Naive thymus-derived CD4-positive, alpha-beta T cell (primary cell): ENCODE measurements around the gene SLIT1. TPM values are rescaled to one million over a fixed set of nuclear protein-coding genes. Genes with fewer than 3 reads are reported as not detected.
A peak's percentile ranks its signal among the peaks of the same experiment; 100 is the strongest.
"Not testable (repeated sequence)": the region's sequence is repeated elsewhere in the genome, so short reads cannot be mapped to it uniquely, and the experiment has no call there.

Experiments
- ATAC-seq: fragments of 150-1000 bp; cut with Tn5 transposase; 2 replicates; pipeline ENCODE4 v1.10.0; 2021; ENCODE audit warnings: mild to moderate bottlenecking, moderate library complexity
- CTCF ChIA-PET: fragments of 350-600 bp; sonication (Branson Sonifier 250); formaldehyde crosslinking; loops from one replicate; lab custom pipeline; 2021; ENCODE audit warnings: antibody characterized with exemption; lab: Charles Lee
- POLR2A ChIA-PET: fragments of 350-600 bp; sonication (Branson Sonifier 250); formaldehyde crosslinking; loops from one replicate; lab custom pipeline; 2021; ENCODE audit warnings: antibody characterized with exemption, inconsistent platforms; lab: Charles Lee
- DNase-seq, 9 donors: peaks; one replicate each; pipeline versions ENCODE4 v3.0.0 to v3.0.0-alpha.2; 2020 to 2022; ENCODE audit warnings: mixed read lengths in 1 of 9
- H3K27ac ChIP-seq: one replicate; pipeline ENCODE4 v1.7.0; 2013; ENCODE audit warnings: mild to moderate bottlenecking, low read depth, low read length, moderate library complexity
- H3K27me3 ChIP-seq, 2 donors: one replicate each; pipeline ENCODE4 v1.7.0; 2013; ENCODE audit warnings: low read length in 2 of 2, mild to moderate bottlenecking in 2 of 2, moderate library complexity in 2 of 2; ENCODE audit not compliant: control insufficient read depth in 2 of 2, insufficient read depth in 2 of 2
- H3K36me3 ChIP-seq, 3 experiments: 1 replicate in 2 of 3; 2 replicates in 1 of 3; pipeline ENCODE4 v1.7.0; 2013; ENCODE audit warnings: low read length in 3 of 3, mild to moderate bottlenecking in 3 of 3, moderate library complexity in 1 of 3; ENCODE audit not compliant: insufficient read depth in 3 of 3, control insufficient read depth in 2 of 3
- H3K4me1 ChIP-seq, 2 donors: one replicate each; pipeline ENCODE4 v1.7.0; 2013; ENCODE audit warnings: low read length in 2 of 2, mild to moderate bottlenecking in 2 of 2, moderate library complexity in 1 of 2; ENCODE audit not compliant: control insufficient read depth in 2 of 2, insufficient read depth in 2 of 2
- H3K4me3 ChIP-seq: 2 replicates; pipeline ENCODE4 v1.7.0; 2013; ENCODE audit warnings: mild to moderate bottlenecking, low read length
- H3K9me3 ChIP-seq, 3 experiments: 1 replicate in 2 of 3; 2 replicates in 1 of 3; pipeline ENCODE4 v1.7.0; 2013; ENCODE audit warnings: low read length in 3 of 3; ENCODE audit not compliant: control insufficient read depth in 2 of 3
- H3K27ac Mint-ChIP-seq, 9 donors: one replicate each; pipeline ENCODE4 v1.8.0; 2020 to 2022; ENCODE audit warnings: mixed read lengths in 9 of 9, mild to moderate bottlenecking in 8 of 9, moderate library complexity in 5 of 9, inconsistent platforms in 2 of 9
- H3K27me3 Mint-ChIP-seq, 5 donors: one replicate each; pipeline ENCODE4 v1.8.0; 2021 to 2022; ENCODE audit warnings: mixed read lengths in 5 of 5, mild to moderate bottlenecking in 1 of 5
- H3K36me3 Mint-ChIP-seq, 5 donors: one replicate each; pipeline ENCODE4 v1.8.0; 2020 to 2022; ENCODE audit warnings: mixed read lengths in 5 of 5, mild to moderate bottlenecking in 3 of 5, inconsistent platforms in 1 of 5
- H3K4me1 Mint-ChIP-seq, 7 donors: one replicate each; pipeline ENCODE4 v1.8.0; 2020 to 2022; ENCODE audit warnings: mixed read lengths in 7 of 7, mild to moderate bottlenecking in 3 of 7, inconsistent platforms in 1 of 7
- H3K4me3 Mint-ChIP-seq, 10 donors: one replicate each; pipeline ENCODE4 v1.8.0; 2020 to 2022; ENCODE audit warnings: mild to moderate bottlenecking in 10 of 10, mixed read lengths in 10 of 10, moderate library complexity in 6 of 10, inconsistent platforms in 2 of 10
- H3K9me3 Mint-ChIP-seq, 11 donors: one replicate each; pipeline ENCODE4 v1.8.0; 2020 to 2022; ENCODE audit warnings: mixed read lengths in 11 of 11, mild to moderate bottlenecking in 4 of 11, inconsistent platforms in 1 of 11, moderate library complexity in 1 of 11
- intact Hi-C, 2 donors: fragments of 100-400 bp; cut with micrococcal nuclease; formaldehyde crosslinking; loops; one replicate each; pipeline ENCODE4 v1.15.1; 2023
- polyA plus RNA-seq, 2 donors: library from polyadenylated mRNA; unstranded; fragments of 300-500 nt; fragmentation: Illumina TruSeq; gene quantifications; one replicate each; pipeline ENCODE4 v1.2.3, GENCODE V29; 2021
- total RNA-seq, 6 experiments: library from RNA in 5 of 6; stranded (reverse) in 5 of 6; gene quantifications; 1 replicate in 5 of 6; 2 replicates in 1 of 6; pipeline ENCODE4 v1.2.3 and lab custom pipeline; 2021 to 2026

The SLIT1 gene
- total and polyA plus RNA-seq, 7 experiments from 2014 or later: 0.19 to 0.88 (median 0.44) TPM; not detected in 2

- Mint-ChIP-seq H3K9me3 (no peaks in the 10 kb centered on the region), H3K4me1 (no peaks in the 10 kb centered on the region), H3K36me3 (no peaks in the 10 kb centered on the region), H3K27me3 (peaks cover 25 to 54% (median 52%) of the 10 kb centered on the region in 5 donors), H3K4me3 (no peak overlapping the region), H3K27ac (no peak overlapping the region)
- no peaks in the 10 kb centered on the region for H3K27me3 ChIP-seq
- DNase-seq (no peak), ATAC-seq (no peak)
- intact Hi-C loops: no loop called here
- ChIA-PET CTCF (no interaction called here), POLR2A (no interaction called here)
- H3K27ac ChIP-seq: no peak overlapping the region
- H3K4me3 ChIP-seq: no peak overlapping the region
- no peaks in the 10 kb centered on the region for H3K4me1 ChIP-seq
- no peaks in the 10 kb centered on the region for H3K36me3 ChIP-seq
- no peaks in the 10 kb centered on the region for H3K9me3 ChIP-seq
These were observed 98.5 kb downstream of the SLIT1 start for GRCh38 chr10:97087296-97087695.

- no peak overlapping the region for H3K4me3 ChIP-seq
- Mint-ChIP-seq H3K27ac (no peak overlapping the region), H3K36me3 (no peaks in the 10 kb centered on the region), H3K4me1 (no peaks in the 10 kb centered on the region), H3K4me3 (no peak overlapping the region), H3K9me3 (no peaks in the 10 kb centered on the region), H3K27me3 (peaks cover 25 to 57% (median 55%) of the 10 kb centered on the region in 5 donors)
- H3K27ac ChIP-seq: no peak overlapping the region
- no peaks in the 10 kb centered on the region for H3K36me3 ChIP-seq
- CTCF ChIA-PET: interaction anchor here (0.6 kb wide), 1 partner anchor 104 kb away, joined by 3 read pairs; no protein-coding TSS in a partner anchor
- no peak for DNase-seq
- intact Hi-C loops: no loop called here
- no peak for ATAC-seq
- no peaks in the 10 kb centered on the region for H3K4me1 ChIP-seq
- no peaks in the 10 kb centered on the region for H3K9me3 ChIP-seq
- H3K27me3 ChIP-seq: no peaks in the 10 kb centered on the region
- POLR2A ChIA-PET: no interaction called here
These were observed 99.2 kb downstream of the SLIT1 start for GRCh38 chr10:97086530-97086929.

GRCh38 chr10:97083228-97083829 is 102.4 kb downstream of the SLIT1 start:
- H3K27me3 ChIP-seq: no peaks in the 10 kb centered on the region
- Mint-ChIP-seq H3K4me3 (no peak overlapping the region), H3K27me3 (peaks cover 11 to 57% (median 46%) of the 10 kb centered on the region in 5 donors), H3K36me3 (no peaks in the 10 kb centered on the region), H3K9me3 (peaks cover 0 to 2% (median 0%) of the 10 kb centered on the region in 11 donors), H3K27ac (no peak overlapping the region), H3K4me1 (no peaks in the 10 kb centered on the region)
- H3K4me1 ChIP-seq: no peaks in the 10 kb centered on the region
- H3K4me3 ChIP-seq: no peak overlapping the region
- intact Hi-C loops: no loop called here
- ChIA-PET POLR2A (no interaction called here), CTCF (no interaction called here)
- H3K9me3 ChIP-seq: no peaks in the 10 kb centered on the region
- no peak for ATAC-seq
- no peak overlapping the region for H3K27ac ChIP-seq
- DNase-seq: no peak
- H3K36me3 ChIP-seq: no peaks in the 10 kb centered on the region

GRCh38 chr10:97082575-97082974 is 103.2 kb downstream of the SLIT1 start:
- not testable (repeated sequence) for ATAC-seq, H3K27ac Mint-ChIP-seq
- CTCF ChIA-PET: interaction anchor here (2.6 kb wide), 1 partner anchor 10 kb away, joined by 12 read pairs; no protein-coding TSS in a partner anchor

GRCh38 chr10:97081621-97082235 is 104.0 kb downstream of the SLIT1 start:
- intact Hi-C loops: no loop called here
- POLR2A ChIA-PET: no interaction called here
- Mint-ChIP-seq H3K27ac (peak overlapping the region in 1 of 9 donors; percentile 65), H3K4me3 (no peak overlapping the region), H3K36me3 (no peaks in the 10 kb centered on the region), H3K27me3 (peaks cover 12 to 46% (median 35%) of the 10 kb centered on the region in 5 donors), H3K4me1 (no peaks in the 10 kb centered on the region), H3K9me3 (peaks cover 0 to 2% (median 0%) of the 10 kb centered on the region in 11 donors)
- Histone ChIP-seq H3K36me3 (no peaks in the 10 kb centered on the region), H3K27me3 (no peaks in the 10 kb centered on the region), H3K27ac (no peak overlapping the region), H3K4me3 (no peak overlapping the region), H3K9me3 (no peaks in the 10 kb centered on the region), H3K4me1 (no peaks in the 10 kb centered on the region)
- CTCF ChIA-PET: interaction anchor here (0.6 to 2.6 kb wide), 3 partner anchors 9 to 188 kb away, joined by 3 to 12 read pairs (median 4); no protein-coding TSS in a partner anchor
- peak in 8 of 9 donors; percentile 13 to 77 (median 35) for DNase-seq
- peak; percentile 74 for ATAC-seq

More at GRCh38 chr10:97082575-97082974, 103.2 kb downstream of the SLIT1 start:
- H3K27me3 ChIP-seq, H3K4me3 Mint-ChIP-seq, H3K4me1 Mint-ChIP-seq, DNase-seq, POLR2A ChIA-PET, H3K4me1 ChIP-seq, H3K27ac ChIP-seq, H3K9me3 Mint-ChIP-seq, intact Hi-C loops, H3K4me3 ChIP-seq, H3K36me3 Mint-ChIP-seq, H3K36me3 ChIP-seq, H3K9me3 ChIP-seq: not testable (repeated sequence)
- peaks cover 10 to 54% (median 40%) of the 10 kb centered on the region in 5 donors for H3K27me3 Mint-ChIP-seq

GRCh38 chr10:97080051-97080776 is 105.5 kb downstream of the SLIT1 start:
- intact Hi-C loops: no loop called here
- no peaks in the 10 kb centered on the region for H3K4me1 Mint-ChIP-seq
- no peak overlapping the region for H3K27ac Mint-ChIP-seq
- Histone ChIP-seq H3K27ac (no peak overlapping the region), H3K27me3 (no peaks in the 10 kb centered on the region), H3K4me1 (no peaks in the 10 kb centered on the region), H3K4me3 (no peak overlapping the region), H3K9me3 (no peaks in the 10 kb centered on the region), H3K36me3 (no peaks in the 10 kb centered on the region)
- no peaks in the 10 kb centered on the region for H3K36me3 Mint-ChIP-seq
- peaks cover 13 to 43% (median 24%) of the 10 kb centered on the region in 5 donors for H3K27me3 Mint-ChIP-seq
- CTCF ChIA-PET: interaction anchor here (2.6 kb wide), 1 partner anchor 8 kb away, joined by 12 read pairs; no protein-coding TSS in a partner anchor
- ATAC-seq: no peak
- peaks cover 0 to 2% (median 0%) of the 10 kb centered on the region in 11 donors for H3K9me3 Mint-ChIP-seq
- DNase-seq: no peak
- H3K4me3 Mint-ChIP-seq: no peak overlapping the region
- POLR2A ChIA-PET: no interaction called here
